HepG2 (cell line): ENCODE measurements around the gene HDAC10. TPM values are rescaled to one million over a fixed set of nuclear protein-coding genes. Genes with fewer than 3 reads are reported as not detected.

Experiments used
- ATAC-seq: fragments of 200-7000 bp; cut with Tn5 transposase; 3 replicates; pipeline ENCODE4 v1.9.1; 2020; ENCODE audit warnings: mild to moderate bottlenecking, moderate library complexity
- BruUV-seq: library from RNA; stranded (reverse); fragments of 400-500 nt; replicated peaks from 2 replicates; lab custom pipeline; 2021; lab: Mats Ljungman, UMichigan
- CTCF ChIA-PET: fragments of 300-600 bp; formaldehyde crosslinking; extraction: SDS; loops from one replicate; lab custom pipeline; 2021; ENCODE audit warnings: low total read pairs, inconsistent platforms, low intra/inter-chr PET ratio; lab: Yijun Ruan, JAX
- POLR2A ChIA-PET: fragments of 350-600 bp; sonication (Branson Sonifier 250); formaldehyde crosslinking; loops from one replicate; lab custom pipeline; 2020; ENCODE audit warnings: antibody characterized with exemption, inconsistent platforms; lab: Yijun Ruan, JAX
- DNase-seq: peaks from one replicate; pipeline ENCODE4 v3.0.0-alpha.2; 2015; ENCODE audit warnings: low spot score
- FAIRE-seq: peaks from 3 replicates; lab custom pipeline; 2011; peaks lifted over from hg19 to GRCh38; lab: Jason Lieb, UNC
- H2AFZ ChIP-seq: one replicate; pipeline ENCODE4 v1.6.1; 2011; ENCODE audit warnings: low read length, inconsistent platforms
- H3K27ac ChIP-seq: fragments of 300-600 bp; 3 replicates; pipeline ENCODE4 v1.8.0; 2011; ENCODE audit warnings: mixed run types, mild to moderate bottlenecking, mixed read lengths, low read length, inconsistent platforms; ENCODE audit not compliant: insufficient read depth; ENCODE audit errors: extremely low read length
- H3K27me3 ChIP-seq, 2 experiments: fragments of 200-600 bp in 1 of 2; 2 replicates in 1 of 2; 3 replicates in 1 of 2; pipeline versions ENCODE4 v1.6.0 to v1.8.0; 2011; ENCODE audit warnings: low read length in 2 of 2, mild to moderate bottlenecking in 2 of 2, moderate library complexity in 2 of 2, inconsistent platforms in 1 of 2; ENCODE audit not compliant: insufficient read depth in 2 of 2, control insufficient read depth in 1 of 2
- H3K36me3 ChIP-seq, 2 experiments: fragments of 200-600 bp in 1 of 2; replicated peaks in 1 of 2; 2 replicates in 1 of 2; 3 replicates in 1 of 2; pipeline versions ENCODE4 v1.5.1 to v1.8.0; 2011; ENCODE audit warnings: low read length in 2 of 2, inconsistent platforms in 1 of 2; ENCODE audit not compliant: insufficient read depth in 2 of 2, control insufficient read depth in 1 of 2
- H3K4me1 ChIP-seq: 2 replicates; pipeline ENCODE4 v1.5.1; 2012; ENCODE audit warnings: low read length, inconsistent platforms; ENCODE audit not compliant: insufficient read depth
- H3K4me2 ChIP-seq: 2 replicates; pipeline ENCODE4 v1.6.0; 2011; ENCODE audit warnings: low read depth, low read length, inconsistent platforms
- H3K4me3 ChIP-seq, 3 experiments: fragments of 200-600 bp in 1 of 3; sonication (generic), shearing (Covaris generic) in 1 of 3; replicated peaks in 1 of 3; 2 replicates each; pipeline ENCODE4 v1.5.1; 2011 to 2016; ENCODE audit warnings: low read length in 3 of 3, inconsistent platforms in 2 of 3, low read depth in 2 of 3, mild to moderate bottlenecking in 2 of 3, control low read depth in 1 of 3, mixed read lengths in 1 of 3; ENCODE audit not compliant: insufficient read depth in 1 of 3
- H3K79me2 ChIP-seq: one replicate; pipeline ENCODE4 v1.6.1; 2011; ENCODE audit warnings: low read length, inconsistent platforms; ENCODE audit not compliant: insufficient read depth
- H3K9ac ChIP-seq: 2 replicates; pipeline ENCODE4 v1.6.0; 2011; ENCODE audit warnings: mild to moderate bottlenecking, low read depth, low read length, inconsistent platforms; ENCODE audit not compliant: insufficient read depth
- H3K9me3 ChIP-seq: 2 replicates; pipeline ENCODE4 v1.5.1; 2012; ENCODE audit warnings: mild to moderate bottlenecking, low read length
- H4K20me1 ChIP-seq: 2 replicates; pipeline ENCODE4 v1.6.0; 2011; ENCODE audit warnings: inconsistent platforms, mild to moderate bottlenecking, low read length, moderate library complexity; ENCODE audit not compliant: insufficient read depth
- ATM ChIP-seq: fragments of 450-650 bp; IDR thresholded peaks from 2 replicates; pipeline ENCODE4 v1.7.1; 2017; ENCODE audit warnings: mild to moderate bottlenecking, borderline replicate concordance
- CTCF ChIP-seq: sonication (generic); formaldehyde crosslinking; IDR thresholded peaks from 2 replicates; pipeline ENCODE4 v1.5.0; 2020; ENCODE audit warnings: mild to moderate bottlenecking, missing genetic modification reagents, moderate library complexity
- NFIB ChIP-seq: sonication (generic); formaldehyde crosslinking; IDR thresholded peaks from 2 replicates; pipeline ENCODE4 v1.9.0; 2021; ENCODE audit warnings: missing genetic modification reagents, mild to moderate bottlenecking, borderline replicate concordance
- PBX2 ChIP-seq: IDR thresholded peaks from 2 replicates; pipeline ENCODE4 v1.6.1; 2016; ENCODE audit warnings: control low read depth
- PRDM15 ChIP-seq: sonication (generic); formaldehyde crosslinking; IDR thresholded peaks from 2 replicates; pipeline ENCODE4 v1.4.0; 2020; ENCODE audit warnings: missing genetic modification reagents
- RARA ChIP-seq: IDR thresholded peaks from 2 replicates; pipeline ENCODE4 v1.6.1; 2016; ENCODE audit warnings: missing genetic modification reagents, missing compliant biosample characterization
- SAP130 ChIP-seq: IDR thresholded peaks from 2 replicates; pipeline ENCODE4 v1.6.1; 2016; ENCODE audit warnings: low read depth
- SIX4 ChIP-seq: sonication (generic); formaldehyde crosslinking; IDR thresholded peaks from 2 replicates; pipeline ENCODE4 v1.4.0; 2020; ENCODE audit warnings: missing genetic modification reagents
- SRY ChIP-seq: sonication (generic); formaldehyde crosslinking; IDR thresholded peaks from 2 replicates; pipeline ENCODE4 v1.8.0; 2022; ENCODE audit warnings: mild to moderate bottlenecking, missing genetic modification reagents
- TFDP2 ChIP-seq: sonication (generic); formaldehyde crosslinking; IDR thresholded peaks from 2 replicates; pipeline ENCODE4 v1.4.0; 2020; ENCODE audit warnings: missing genetic modification reagents
- ZBTB14 ChIP-seq: sonication (generic); formaldehyde crosslinking; IDR thresholded peaks from 2 replicates; pipeline ENCODE4 v1.4.0; 2020; ENCODE audit warnings: missing genetic modification reagents
- ZFAT ChIP-seq: sonication (generic); formaldehyde crosslinking; conservative IDR thresholded peaks from 2 replicates; pipeline ENCODE4 v1.8.1; 2023; ENCODE audit warnings: missing genetic modification reagents, inconsistent platforms
- ZNF547 ChIP-seq: sonication (generic); formaldehyde crosslinking; IDR thresholded peaks from 2 replicates; pipeline ENCODE4 v1.5.1; 2020; ENCODE audit warnings: mild to moderate bottlenecking, missing genetic modification reagents
- ZNF576 ChIP-seq: sonication (generic); formaldehyde crosslinking; IDR thresholded peaks from 2 replicates; pipeline ENCODE4 v1.4.0; 2020; ENCODE audit warnings: mild to moderate bottlenecking, missing genetic modification reagents
- WGBS: methylation state at CpG from one replicate; pipeline ENCODE4 v1.1.6; 2017; ENCODE audit warnings: low lambda C conversion rate; 5-methylcytosine and 5-hydroxymethylcytosine counted together
- in situ Hi-C: cut with HindIII; loops from 2 replicates; pipeline ENCODE4 v1.10.0; 2017; ENCODE audit warnings: low pct_unique_long_range_greater_than_20kb; ENCODE audit not compliant: extremely low pct_ligation_motif_present
- intact Hi-C: fragments of 100-400 bp; cut with micrococcal nuclease; formaldehyde crosslinking; loops from one replicate; pipeline ENCODE4 v1.10.0; 2022; ENCODE audit not compliant: unreplicated experiment
- polyA plus RNA-seq, 8 experiments: library from polyadenylated mRNA; depleted of rRNA in 3 of 8; stranded (reverse) in 7 of 8; unstranded in 1 of 8; fragments of >200 nt; fragmentation: Illumina TruSeq in 4 of 8; extraction: Trizol in 4 of 8; gene quantifications; 2 replicates each; pipeline versions ENCODE4 v1.2.1 to v1.2.3, GENCODE V29; 2011 to 2016; ENCODE audit warnings: low read depth in 4 of 8, missing spikeins in 1 of 8, mixed read lengths in 1 of 8; ENCODE audit not compliant: insufficient read depth in 1 of 8
- total RNA-seq, 5 experiments: library from RNA; depleted of rRNA; stranded (reverse); fragments of >200 nt; fragmentation: Illumina TruSeq; extraction: Trizol; gene quantifications; 2 replicates each; pipeline ENCODE4 v1.2.3, GENCODE V29; 2016; ENCODE audit warnings: low read depth in 1 of 5

Gene HDAC10
- total and polyA plus RNA-seq, 2 of the 13 experiments (the other 11 are each of a cell fraction or from before 2014, with no cell fraction given), result 13.9 to 14.9 TPM

- FAIRE-seq, result no peak
- Histone ChIP-seq H3K79me2 (peaks cover 76% of the 10 kb centered on the region), H3K9me3 (no peaks in the 10 kb centered on the region), H3K4me1 (peaks cover 86% of the 10 kb centered on the region), H3K27ac (no peak overlapping the region), H3K27me3 (no peaks in the 10 kb centered on the region), H3K4me3 (no peak overlapping the region), H3K36me3 (no peaks in the 10 kb centered on the region; a peak in 1 of 5 replicates), H3K9ac (no peak overlapping the region), H4K20me1 (peaks cover 12% of the 10 kb centered on the region; the same call in 1 of the 2 replicates), H3K4me2 (no peak overlapping the region), H2AFZ (no peak overlapping the region)
- in situ Hi-C loops, result no loop called here
- no peak for ATAC-seq
- intact Hi-C loops, result loop anchor here (10.0 kb wide), 1 partner anchor 875 kb away; no protein-coding TSS in a partner anchor
- ChIA-PET CTCF (no interaction called here), POLR2A (no interaction called here)
- no TSS peak for BruUV-seq
- DNase-seq, result no peak
- WGBS, result 96% methylated on average over 40 of the region's 93 CpGs
- TF ChIP-seq ZFAT (no peak), SAP130 (CRISPR knock-in tag) (no peak), PRDM15 (CRISPR knock-in tag) (no peak), ZNF576 (CRISPR knock-in tag) (no peak), ATM (no peak), CTCF (no peak), TFDP2 (CRISPR knock-in tag) (no peak), RARA (CRISPR knock-in tag) (peak; percentile 40; the same call in 1 of the 2 replicates), ZNF547 (CRISPR knock-in tag) (no peak), ZBTB14 (CRISPR knock-in tag) (no peak), NFIB (CRISPR knock-in tag) (no peak), SIX4 (CRISPR knock-in tag) (no peak), SRY (no peak), PBX2 (CRISPR knock-in tag) (peak; percentile 46; the same call in 1 of the 2 replicates)
Observed at GRCh38 chr22:50299785-50300619, 48.9 kb upstream of the HDAC10 start.
